HL-60/S4 treated with phorbol 12-myristate 13-acetate at 8.2 ng/mL for 4 days and 3 days (cell line): ENCODE results near the gene POLR3GL.

Experiments
- in situ Hi-C: fragments of 300-500 bp; cut with MboI; formaldehyde crosslinking; loops from 2 replicates; pipeline ENCODE4 v1.15.0; 2022; ENCODE audit warnings: low sequenced_read_pairs

Gene POLR3GL

GRCh38 chr1:145990249-145990855 is 25.9 kb downstream of the POLR3GL start:
- in situ Hi-C loops, result no loop called here

- in situ Hi-C loops, result no loop called here
Observed at GRCh38 chr1:145991735-145992412, 27.4 kb downstream of the POLR3GL start.

DNA sequence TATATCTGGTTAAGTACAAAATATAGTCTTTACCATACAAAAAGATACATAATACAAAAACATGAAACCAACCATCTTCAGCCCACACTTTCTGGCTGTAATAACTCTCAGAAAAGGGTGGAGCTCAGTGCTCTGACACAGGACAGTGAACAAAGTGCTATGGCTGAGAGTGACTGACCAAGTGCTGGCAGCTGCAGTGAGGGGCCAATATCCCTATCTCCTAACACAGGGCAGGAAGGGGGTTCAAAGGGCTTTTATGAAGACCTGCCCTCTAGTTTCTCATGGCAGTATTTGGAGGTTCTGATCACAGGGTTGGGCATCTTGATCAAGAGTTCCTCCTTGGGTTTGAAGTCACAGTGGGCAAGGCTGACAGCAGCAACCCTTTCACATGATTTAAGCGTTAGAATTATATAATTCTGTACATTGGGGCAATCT is 28.0 kb downstream of the POLR3GL start:
- in situ Hi-C loops, result no loop called here

DNA sequence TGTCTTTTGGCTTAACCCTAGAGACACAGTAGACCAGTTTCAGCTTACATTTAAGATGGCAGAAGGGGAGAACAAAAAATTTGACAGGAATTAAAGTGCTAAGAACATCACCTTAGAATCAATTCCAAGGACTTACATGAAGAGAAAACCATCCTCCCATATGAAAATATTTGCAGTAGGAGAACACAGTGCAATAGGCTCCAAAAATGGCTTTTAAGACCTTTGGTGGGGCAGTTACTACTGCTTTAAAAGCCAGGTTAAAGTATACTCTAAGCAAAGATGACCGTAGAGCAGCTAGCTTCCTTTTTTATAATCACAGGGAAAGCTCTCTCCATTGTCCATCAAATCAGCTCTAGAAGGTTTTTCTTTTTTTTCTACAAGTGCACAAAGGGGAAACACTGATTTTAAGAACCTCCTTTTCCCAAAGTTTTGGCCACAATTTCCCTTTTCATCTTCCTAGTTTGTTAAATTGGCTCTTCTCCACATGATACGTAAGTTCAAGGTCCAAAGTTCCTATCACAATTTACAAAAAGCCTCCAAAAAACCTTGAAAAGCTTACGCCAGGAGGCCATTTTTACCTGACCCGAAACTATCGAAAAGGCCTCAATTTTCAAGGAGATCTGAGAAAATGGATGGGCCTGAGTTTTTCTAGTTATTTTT is 28.6 kb downstream of the POLR3GL start:
- in situ Hi-C loops, result no loop called here

DNA sequence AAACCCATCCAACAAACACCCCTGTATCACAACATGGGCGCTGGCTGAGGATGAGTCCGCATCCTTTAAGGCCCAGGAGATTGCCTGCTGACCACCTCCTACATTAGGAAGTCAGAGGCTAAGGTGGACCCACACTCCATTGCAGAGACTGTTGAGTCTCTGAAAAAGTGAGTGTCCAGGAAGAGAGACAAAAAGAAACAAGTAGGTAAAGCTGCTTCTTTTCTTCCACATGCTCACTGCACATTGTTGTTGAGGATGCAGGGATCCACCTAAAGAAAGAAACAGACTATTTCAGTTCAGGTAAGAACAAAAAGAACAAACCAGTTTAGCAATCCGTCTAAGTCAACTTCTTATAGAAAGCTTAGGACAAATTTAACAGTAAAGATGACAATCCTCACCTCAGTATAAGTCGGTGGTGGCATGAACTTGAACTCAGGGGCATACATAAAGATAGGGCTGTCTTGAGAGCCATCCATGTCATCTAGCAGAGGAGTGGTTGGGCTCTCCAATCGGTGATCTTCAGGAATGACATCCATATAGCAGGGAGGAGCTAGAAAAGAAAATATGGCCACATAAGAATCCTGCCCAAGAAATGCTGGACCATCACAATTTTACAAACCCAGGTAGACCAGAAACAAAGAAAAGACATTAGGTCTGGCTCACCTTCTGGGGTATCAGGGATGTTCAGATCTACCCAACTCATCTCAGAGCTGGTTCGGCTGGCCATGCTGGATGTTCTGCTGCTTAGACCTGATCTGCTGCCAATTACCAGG is 29.3 kb downstream of the POLR3GL start:
- in situ Hi-C loops, result no loop called here

GRCh38 chr1:145994391-145995120 is 30.1 kb downstream of the POLR3GL start:
- in situ Hi-C loops, result no loop called here

- in situ Hi-C loops, result no loop called here
Observed at GRCh38 chr1:145995148-145995881, 30.8 kb downstream of the POLR3GL start.

DNA sequence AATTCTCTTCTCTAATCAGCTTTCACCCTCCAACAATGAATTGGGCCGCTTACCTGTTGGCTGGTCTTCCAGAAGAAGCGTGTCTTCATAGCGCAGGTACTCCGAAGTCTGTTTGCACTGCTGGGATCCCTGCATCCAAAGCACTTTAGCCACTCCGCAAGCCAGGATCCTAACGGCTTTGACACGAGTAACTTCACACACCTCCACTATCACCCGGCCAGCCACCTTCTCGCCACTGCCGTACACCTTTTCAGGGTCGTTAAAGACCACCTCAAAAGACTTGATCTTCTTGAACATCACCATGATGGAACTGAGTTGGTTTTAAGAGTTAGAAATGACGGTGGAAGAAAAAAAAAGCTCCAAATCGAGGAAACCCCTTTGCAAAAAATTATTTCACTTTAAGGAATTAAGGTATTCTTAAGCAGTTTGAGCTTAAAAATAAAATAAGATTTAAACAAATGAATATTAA is 31.5 kb downstream of the POLR3GL start:
- in situ Hi-C loops, result no loop called here

- in situ Hi-C loops, result no loop called here
Observed at GRCh38 chr1:145996433-145997015, 32.0 kb downstream of the POLR3GL start, which contains the start of gene TXNIP. TXNIP (minus strand) TSS chr1:145996579; CDS start chr1:145996266, 313 bp downstream.

- in situ Hi-C loops, result no loop called here
Observed at GRCh38 chr1:145997016-145997717, 32.7 kb downstream of the POLR3GL start.

DNA sequence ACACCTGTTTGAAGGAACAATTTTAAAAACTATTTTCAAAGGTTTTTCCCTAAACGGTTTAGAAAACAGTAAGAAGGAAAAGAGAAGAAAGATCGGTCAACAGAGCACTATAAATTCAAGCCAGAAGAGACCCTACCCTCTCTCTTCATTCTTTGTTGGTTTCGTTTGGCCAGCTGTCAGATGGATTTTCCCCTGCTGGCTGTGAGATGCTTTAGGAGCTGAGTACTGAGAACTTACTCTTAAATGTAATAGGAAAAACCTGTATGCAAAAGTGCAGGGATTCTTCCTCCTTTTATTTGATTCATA is 33.2 kb downstream of the POLR3GL start:
- in situ Hi-C loops, result no loop called here

DNA sequence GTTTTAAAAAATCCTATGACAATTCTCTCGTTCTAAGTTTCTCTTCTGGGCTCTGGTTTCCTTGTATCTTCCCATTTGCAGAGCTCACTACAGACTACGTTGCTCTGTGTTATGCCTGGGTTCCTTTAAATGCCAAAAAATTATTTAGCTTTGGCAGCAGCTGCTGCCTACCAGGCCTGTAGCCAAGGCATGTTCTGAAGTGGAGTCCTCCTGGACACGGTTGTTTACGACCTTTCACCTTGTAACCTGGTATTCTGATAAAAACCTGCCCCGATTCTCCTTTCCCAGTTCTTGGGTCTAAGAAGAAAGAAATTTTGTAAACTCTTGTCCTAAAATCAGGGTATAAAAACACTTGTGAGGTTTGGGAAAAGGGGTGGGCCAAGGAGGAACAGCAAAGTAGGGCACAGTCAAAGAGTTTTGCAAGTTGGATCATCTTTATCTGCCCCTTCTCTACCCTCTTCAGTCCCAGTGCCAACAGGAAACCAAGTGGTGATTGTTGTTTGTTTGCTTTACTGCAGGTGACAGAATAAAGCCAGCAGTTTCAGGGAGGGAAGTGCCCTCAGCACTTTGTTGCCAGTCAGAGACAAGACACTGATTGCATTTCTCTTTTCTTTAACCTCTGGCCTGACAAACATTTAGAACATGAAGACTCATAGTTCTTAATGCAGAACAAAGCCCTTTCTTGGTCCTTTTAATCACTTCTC is 35.0 kb downstream of the POLR3GL start:
- in situ Hi-C loops, result no loop called here

DNA sequence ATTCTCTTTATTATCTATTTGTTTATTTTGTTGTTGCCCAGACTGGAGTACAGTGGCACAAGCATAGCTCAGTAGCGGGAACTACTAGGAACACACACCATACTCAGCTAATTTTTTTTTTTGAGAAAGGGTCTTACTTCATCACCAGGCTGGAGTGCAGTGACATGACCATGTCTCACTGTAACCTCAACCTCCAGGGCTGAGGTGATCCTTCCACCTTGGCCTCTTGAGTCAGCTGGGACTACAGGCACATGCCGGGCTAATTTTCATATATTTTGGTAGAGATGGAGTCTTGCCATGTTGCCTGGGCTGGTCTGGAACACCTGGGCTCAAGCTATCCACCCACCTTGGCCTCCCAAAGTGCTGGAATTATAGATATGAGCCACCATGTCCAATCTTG is 37.2 kb downstream of the POLR3GL start:
- in situ Hi-C loops, result no loop called here

- in situ Hi-C loops, result no loop called here
Observed at GRCh38 chr1:146007489-146008133, 43.1 kb downstream of the POLR3GL start.

DNA sequence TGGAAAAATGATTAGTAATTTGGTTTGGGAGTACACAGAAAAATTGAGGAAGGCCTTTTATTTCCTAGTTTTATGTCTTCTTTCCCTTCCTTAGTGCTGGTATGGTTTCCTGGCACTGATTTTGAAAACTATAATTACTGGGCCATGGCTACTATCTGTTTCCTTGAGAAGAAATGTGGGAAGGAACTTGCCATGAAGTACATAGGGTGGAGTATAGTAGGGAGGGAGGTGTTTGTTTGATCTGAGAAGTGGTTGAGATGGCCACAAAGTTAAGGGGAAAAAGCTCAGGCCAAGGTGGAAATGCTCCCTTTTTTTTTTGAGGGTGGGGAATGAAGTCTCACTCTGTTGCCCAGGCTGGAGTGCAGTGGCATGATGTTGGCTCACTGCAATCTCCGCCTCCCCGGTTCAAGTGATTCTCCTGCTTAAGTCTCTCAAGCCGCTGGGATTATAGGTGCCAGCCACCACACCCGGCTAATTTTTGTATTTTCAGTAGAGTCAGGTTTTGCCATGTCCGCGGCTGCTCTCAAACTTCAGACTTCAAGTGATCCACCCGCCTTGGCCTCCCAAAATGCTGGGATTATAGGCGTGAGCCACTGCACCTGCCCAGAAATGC is 45.7 kb downstream of the POLR3GL start:
- in situ Hi-C loops, result loop anchor here (10.0 kb wide), 1 partner anchor 115 kb away; no protein-coding TSS in a partner anchor

GRCh38 chr1:146012703-146013558 is 48.4 kb downstream of the POLR3GL start:
- in situ Hi-C loops, result loop anchor here (10.0 kb wide), 1 partner anchor 118 kb away; no protein-coding TSS in a partner anchor
